IMR-90 (cell line): Measurements from ENCODE around the gene FABP2.
"Not testable (repeated sequence)": the region's sequence is repeated elsewhere in the genome, so short reads cannot be mapped to it uniquely, and the experiment has no call there.

ENCODE experiments used
- BHLHE40 ChIP-seq: fragments of 150-350 bp; IDR thresholded peaks from 2 replicates; pipeline ENCODE4 v1.6.1; 2016; ENCODE audit warnings: mild to moderate bottlenecking, low read depth, low read length
- CEBPB ChIP-seq: IDR thresholded peaks from 2 replicates; pipeline ENCODE4 v1.6.1; 2012; ENCODE audit warnings: low read depth, low read length, improper control_type of control experiment
- CHD1 ChIP-seq: IDR thresholded peaks from 2 replicates; pipeline ENCODE4 v1.6.1; 2012; ENCODE audit warnings: low read depth, low read length, improper control_type of control experiment
- CTCF ChIP-seq: conservative IDR thresholded peaks from 2 replicates; pipeline ENCODE4 v1.5.1; 2012; ENCODE audit warnings: mild to moderate bottlenecking, low read depth, low read length, improper control_type of control experiment
- ELK1 ChIP-seq: fragments of 150-350 bp; IDR thresholded peaks from 2 replicates; pipeline ENCODE4 v1.6.1; 2016; ENCODE audit warnings: low read depth, mild to moderate bottlenecking, low read length, moderate library complexity, borderline replicate concordance
- FOS ChIP-seq: fragments of 150-350 bp; IDR thresholded peaks from 2 replicates; pipeline ENCODE4 v1.6.1; 2016; ENCODE audit warnings: low read depth, low read length
- MAFK ChIP-seq: IDR thresholded peaks from 2 replicates; pipeline ENCODE4 v1.6.1; 2012; ENCODE audit warnings: low read depth, low read length, improper control_type of control experiment
- MXI1 ChIP-seq: IDR thresholded peaks from 2 replicates; pipeline ENCODE4 v1.6.1; 2012; ENCODE audit warnings: low read depth, mild to moderate bottlenecking, low read length, moderate library complexity, borderline replicate concordance
- POLR2A ChIP-seq: IDR thresholded peaks from 2 replicates; pipeline ENCODE4 v1.6.1; 2012; ENCODE audit warnings: mild to moderate bottlenecking, low read depth, low read length
- RAD21 ChIP-seq: IDR thresholded peaks from 2 replicates; pipeline ENCODE4 v1.6.1; 2012; ENCODE audit warnings: low read length, improper control_type of control experiment
- RFX5 ChIP-seq: IDR thresholded peaks from 2 replicates; pipeline ENCODE4 v1.8.0; 2012; ENCODE audit warnings: low read depth, mild to moderate bottlenecking, low read length, moderate library complexity
- USF2 ChIP-seq: fragments of 150-350 bp; IDR thresholded peaks from 2 replicates; pipeline ENCODE4 v1.6.1; 2017; ENCODE audit warnings: mild to moderate bottlenecking, antibody characterized with exemption, low read length, low read depth

- not testable (repeated sequence) for TF ChIP-seq POLR2A, CTCF, RAD21, MXI1, USF2, BHLHE40, CHD1, RFX5, ELK1, CEBPB, MAFK, FOS
Measured at GRCh38 chr4:119339895-119340294, 18.0 kb upstream of the FABP2 start.
